ENCODE measurements around the gene MSH6.

MSH6 gene

GRCh38 chr2:47782671-47783485 lies at the start of gene MSH6:
Gene MSH6 (plus strand): TSS chr2:47783145. CDS start chr2:47783234, 89 bp downstream.
- in situ Hi-C loops (cut with MboI; ENCODE audit: low sequenced_read_pairs), result no loop called here

GRCh38 chr2:47735136-47735869 lies 47.6 kb upstream of the MSH6 start:
- in situ Hi-C loops (cut with MboI; ENCODE audit: low sequenced_read_pairs), result no loop called here

- in situ Hi-C loops (cut with MboI; ENCODE audit: low sequenced_read_pairs), result no loop called here
Measured at GRCh38 chr2:47735912-47736311, 47.0 kb upstream of the MSH6 start.

GRCh38 chr2:47737191-47737975 lies 45.6 kb upstream of the MSH6 start:
- in situ Hi-C loops (cut with MboI; ENCODE audit: low sequenced_read_pairs), result no loop called here

GRCh38 chr2:47738331-47738730 lies 44.6 kb upstream of the MSH6 start:
- in situ Hi-C loops (cut with MboI; ENCODE audit: low sequenced_read_pairs), result no loop called here

- in situ Hi-C loops (cut with MboI; ENCODE audit: low sequenced_read_pairs), result no loop called here
Measured at GRCh38 chr2:47741101-47741500, 41.8 kb upstream of the MSH6 start.

GRCh38 chr2:47741637-47742036 lies 41.3 kb upstream of the MSH6 start:
- in situ Hi-C loops (cut with MboI; ENCODE audit: low sequenced_read_pairs), result no loop called here

- in situ Hi-C loops (cut with MboI; ENCODE audit: low sequenced_read_pairs), result no loop called here
Measured at GRCh38 chr2:47744074-47744473, 38.9 kb upstream of the MSH6 start.

GRCh38 chr2:47747878-47748277 lies 35.1 kb upstream of the MSH6 start:
- in situ Hi-C loops (cut with MboI; ENCODE audit: low sequenced_read_pairs), result no loop called here

- in situ Hi-C loops (cut with MboI; ENCODE audit: low sequenced_read_pairs), result no loop called here
Measured at GRCh38 chr2:47751856-47752414, 31.0 kb upstream of the MSH6 start.

- in situ Hi-C loops (cut with MboI; ENCODE audit: low sequenced_read_pairs), result no loop called here
Measured at GRCh38 chr2:47767497-47767844, 15.5 kb upstream of the MSH6 start.

GRCh38 chr2:47767880-47768609 lies 14.9 kb upstream of the MSH6 start:
- in situ Hi-C loops (cut with MboI; ENCODE audit: low sequenced_read_pairs), result no loop called here

GRCh38 chr2:47769318-47769717 lies 13.6 kb upstream of the MSH6 start:
- in situ Hi-C loops (cut with MboI; ENCODE audit: low sequenced_read_pairs), result no loop called here

- in situ Hi-C loops (cut with MboI; ENCODE audit: low sequenced_read_pairs), result no loop called here
Measured at GRCh38 chr2:47771211-47771610, 11.7 kb upstream of the MSH6 start.

- in situ Hi-C loops (cut with MboI; ENCODE audit: low sequenced_read_pairs), result no loop called here
Measured at GRCh38 chr2:47772343-47772742, 10.6 kb upstream of the MSH6 start.

- in situ Hi-C loops (cut with MboI; ENCODE audit: low sequenced_read_pairs), result no loop called here
Measured at GRCh38 chr2:47774567-47774966, 8.4 kb upstream of the MSH6 start.

GRCh38 chr2:47777277-47777937 lies 5.5 kb upstream of the MSH6 start:
- in situ Hi-C loops (cut with MboI; ENCODE audit: low sequenced_read_pairs), result no loop called here

GRCh38 chr2:47778698-47779425 lies 4.1 kb upstream of the MSH6 start:
- in situ Hi-C loops (cut with MboI; ENCODE audit: low sequenced_read_pairs), result no loop called here

GRCh38 chr2:47779426-47779790 lies 3.5 kb upstream of the MSH6 start:
- in situ Hi-C loops (cut with MboI; ENCODE audit: low sequenced_read_pairs), result no loop called here

GRCh38 chr2:47782381-47782670 lies 619 bp upstream of the MSH6 start:
- in situ Hi-C loops (cut with MboI; ENCODE audit: low sequenced_read_pairs), result no loop called here
